ENCODE results near the gene CACNB2.
"Not testable (repeated sequence)": the region's sequence is repeated elsewhere in the genome, so short reads cannot be mapped to it uniquely, and the experiment has no call there.

Gene CACNB2

DNA sequence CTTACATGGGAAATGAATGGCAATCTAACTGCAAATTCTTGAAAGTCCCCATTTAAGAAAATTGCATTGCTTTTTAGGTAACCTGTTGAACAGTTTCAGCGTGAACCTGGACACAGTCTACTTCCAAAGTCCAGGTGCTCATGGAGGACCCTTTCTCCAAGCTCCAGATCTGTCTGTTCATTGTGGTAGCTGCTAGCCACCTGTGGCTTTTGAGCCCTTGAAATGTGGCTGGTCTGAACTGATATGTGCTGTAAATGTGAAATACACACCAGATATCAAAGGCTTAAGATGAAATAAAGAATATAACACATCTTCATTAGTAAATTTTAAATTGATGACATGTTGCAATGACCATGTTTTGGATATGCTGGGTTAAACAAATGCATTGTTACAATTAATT, 4.2 kb downstream of the CACNB2 start:
- H3K36me3 ChIP-seq (ENCODE audit: control insufficient read depth in 5 of 5, insufficient read depth in 5 of 5, low read length in 5 of 5) = no peaks in the 10 kb centered on the region
- H3K9ac ChIP-seq (ENCODE audit: low read length in 5 of 5) = no peak overlapping the region
- no peak overlapping the region for H3K4me3 ChIP-seq (ENCODE audit: low read depth in 1 of 5, low read length in 5 of 5)
- no peak overlapping the region for H3K27ac ChIP-seq (ENCODE audit: low read depth, low read length)
- H3K9me3 ChIP-seq (ENCODE audit: control insufficient read depth in 5 of 5, low read length in 5 of 5) = no peaks in the 10 kb centered on the region
- H3K4me1 ChIP-seq (ENCODE audit: control insufficient read depth in 5 of 5, insufficient read depth in 5 of 5, low read length in 5 of 5) = peaks cover 0 to 15% (median 13%) of the 10 kb centered on the region in 5 donors
- peaks cover 0 to 22% (median 7%) of the 10 kb centered on the region in 5 donors for H3K27me3 ChIP-seq (ENCODE audit: control insufficient read depth in 5 of 5, insufficient read depth in 4 of 5, low read length in 5 of 5)

DNA sequence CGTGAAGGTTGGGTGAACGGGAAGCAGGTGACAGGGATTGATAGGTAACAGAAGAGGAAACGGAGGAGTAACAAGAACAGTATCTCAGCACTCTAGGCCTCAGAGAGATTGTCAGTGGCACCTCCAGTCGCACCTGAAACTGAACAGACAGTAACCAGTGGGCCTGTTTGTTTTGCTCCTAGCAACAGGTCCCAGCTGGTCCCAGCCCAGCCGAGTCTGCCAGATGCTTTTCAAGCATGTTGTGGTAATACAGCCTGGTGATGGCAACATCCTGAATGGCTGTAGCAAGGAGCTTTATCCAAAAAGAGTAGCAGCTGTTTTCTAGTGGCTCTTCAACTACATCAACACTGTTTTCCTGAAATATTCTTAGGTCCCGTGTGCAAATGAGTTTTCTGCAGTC, 4.7 kb downstream of the CACNB2 start:
- Histone ChIP-seq H3K9me3 (ENCODE audit: control insufficient read depth in 5 of 5, low read length in 5 of 5) (no peaks in the 10 kb centered on the region), H3K27ac (ENCODE audit: low read depth, low read length) (no peak overlapping the region), H3K4me1 (ENCODE audit: control insufficient read depth in 5 of 5, insufficient read depth in 5 of 5, low read length in 5 of 5) (peaks cover 0 to 12% (median 10%) of the 10 kb centered on the region in 5 donors), H3K27me3 (ENCODE audit: control insufficient read depth in 5 of 5, insufficient read depth in 4 of 5, low read length in 5 of 5) (peaks cover 0 to 17% (median 3%) of the 10 kb centered on the region in 5 donors), H3K36me3 (ENCODE audit: control insufficient read depth in 5 of 5, insufficient read depth in 5 of 5, low read length in 5 of 5) (no peaks in the 10 kb centered on the region), H3K4me3 (ENCODE audit: low read depth in 1 of 5, low read length in 5 of 5) (no peak overlapping the region), H3K9ac (ENCODE audit: low read length in 5 of 5) (no peak overlapping the region)

DNA sequence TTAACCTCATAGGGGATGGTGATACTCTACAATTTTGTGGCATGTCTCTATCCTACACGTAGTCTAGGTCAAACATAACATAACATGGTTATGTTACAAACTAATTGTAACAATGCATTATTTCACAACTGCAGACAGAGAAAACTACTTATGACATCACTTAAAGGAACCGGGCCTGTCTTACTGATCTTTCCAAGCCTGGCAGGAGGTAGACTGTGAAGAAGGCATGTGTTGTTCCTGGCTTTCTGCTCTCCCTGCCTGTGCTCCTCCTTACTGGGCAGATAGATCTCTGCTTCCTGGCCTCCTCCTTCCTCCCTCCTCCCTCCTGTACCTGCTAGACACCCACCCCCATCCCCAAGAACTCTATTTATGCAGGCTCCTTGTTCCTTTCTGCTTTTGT, 5.4 kb downstream of the CACNB2 start:
- no peak overlapping the region for H3K9ac ChIP-seq (ENCODE audit: low read length in 5 of 5)
- peaks cover 0 to 7% (median 3%) of the 10 kb centered on the region in 5 donors for H3K4me1 ChIP-seq (ENCODE audit: control insufficient read depth in 5 of 5, insufficient read depth in 5 of 5, low read length in 5 of 5)
- peaks cover 0 to 11% (median 0%) of the 10 kb centered on the region in 5 donors for H3K27me3 ChIP-seq (ENCODE audit: control insufficient read depth in 5 of 5, insufficient read depth in 4 of 5, low read length in 5 of 5)
- H3K36me3 ChIP-seq (ENCODE audit: control insufficient read depth in 5 of 5, insufficient read depth in 5 of 5, low read length in 5 of 5) = no peaks in the 10 kb centered on the region
- H3K4me3 ChIP-seq (ENCODE audit: low read depth in 1 of 5, low read length in 5 of 5) = no peak overlapping the region
- H3K27ac ChIP-seq (ENCODE audit: low read depth, low read length) = no peak overlapping the region
- no peaks in the 10 kb centered on the region for H3K9me3 ChIP-seq (ENCODE audit: control insufficient read depth in 5 of 5, low read length in 5 of 5)

DNA sequence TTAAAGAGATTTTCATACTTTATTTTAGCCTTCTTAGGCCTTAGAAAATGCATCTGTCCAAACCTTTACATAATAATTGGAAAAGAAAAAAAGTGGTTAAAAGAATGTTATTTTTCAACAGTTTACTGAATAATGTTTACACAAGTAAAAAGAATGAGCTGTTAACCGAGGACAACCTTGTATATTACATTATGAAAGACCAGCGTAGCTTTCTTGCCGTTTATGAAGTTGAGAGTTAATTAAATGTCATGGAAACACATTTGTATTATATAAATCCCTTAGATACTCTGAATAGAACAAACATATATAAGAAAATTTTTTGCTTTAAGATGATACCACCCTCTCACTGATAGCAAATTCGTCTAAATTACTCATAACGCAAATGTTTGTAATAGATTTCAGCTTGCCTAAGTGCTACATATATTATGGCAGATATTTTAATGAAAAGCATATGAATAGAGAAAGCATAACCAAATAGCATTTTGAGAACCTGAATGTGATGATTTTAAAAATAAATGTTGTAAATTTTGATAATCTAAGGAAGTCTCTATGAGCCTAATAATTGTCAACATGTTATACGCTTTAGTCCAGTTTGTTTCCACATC, 9.1 kb downstream of the CACNB2 start:
- no peaks in the 10 kb centered on the region for H3K9me3 ChIP-seq (ENCODE audit: control insufficient read depth in 5 of 5, low read length in 5 of 5)
- peaks cover 0 to 3% (median 0%) of the 10 kb centered on the region in 5 donors for H3K27me3 ChIP-seq (ENCODE audit: control insufficient read depth in 5 of 5, insufficient read depth in 4 of 5, low read length in 5 of 5)
- H3K4me3 ChIP-seq (ENCODE audit: low read depth in 1 of 5, low read length in 5 of 5) = no peak overlapping the region
- no peaks in the 10 kb centered on the region for H3K4me1 ChIP-seq (ENCODE audit: control insufficient read depth in 5 of 5, insufficient read depth in 5 of 5, low read length in 5 of 5)
- H3K9ac ChIP-seq (ENCODE audit: low read length in 5 of 5) = no peak overlapping the region
- no peaks in the 10 kb centered on the region for H3K36me3 ChIP-seq (ENCODE audit: control insufficient read depth in 5 of 5, insufficient read depth in 5 of 5, low read length in 5 of 5)
- H3K27ac ChIP-seq (ENCODE audit: low read depth, low read length) = no peak overlapping the region

DNA sequence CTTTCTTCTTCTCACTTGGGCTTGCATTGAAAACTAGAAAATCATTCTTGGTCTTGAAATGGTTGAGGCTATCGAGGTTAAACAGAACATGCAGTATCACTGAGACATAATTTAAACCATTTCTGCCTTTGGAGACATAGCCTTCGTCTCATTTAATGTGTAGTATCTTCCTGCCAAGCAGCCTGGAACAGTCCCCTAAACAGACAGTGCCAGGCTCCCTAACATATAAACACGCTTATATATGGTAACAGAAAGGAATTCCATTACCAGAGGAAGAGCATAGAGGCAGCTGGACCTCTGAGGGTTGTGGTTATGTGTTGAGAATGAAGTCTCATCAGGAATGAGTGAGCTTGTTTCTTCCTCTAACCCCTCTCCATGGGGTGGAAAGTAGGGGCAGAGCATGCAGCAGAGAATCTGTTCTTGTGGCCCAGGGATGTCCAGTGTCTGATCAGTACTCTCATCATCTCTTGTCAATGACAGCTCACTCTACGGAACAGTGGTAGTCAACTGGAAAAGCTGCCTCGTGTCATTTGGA, 11.2 kb downstream of the CACNB2 start:
- no peak overlapping the region for H3K9ac ChIP-seq (ENCODE audit: low read length in 5 of 5)
- H3K9me3 ChIP-seq (ENCODE audit: control insufficient read depth in 5 of 5, low read length in 5 of 5) = peaks cover 0 to 3% (median 0%) of the 10 kb centered on the region in 5 donors
- no peak overlapping the region for H3K27ac ChIP-seq (ENCODE audit: low read depth, low read length)
- no peak overlapping the region for H3K4me3 ChIP-seq (ENCODE audit: low read depth in 1 of 5, low read length in 5 of 5)
- no peaks in the 10 kb centered on the region for H3K4me1 ChIP-seq (ENCODE audit: control insufficient read depth in 5 of 5, insufficient read depth in 5 of 5, low read length in 5 of 5)
- peaks cover 0 to 3% (median 0%) of the 10 kb centered on the region in 5 donors for H3K27me3 ChIP-seq (ENCODE audit: control insufficient read depth in 5 of 5, insufficient read depth in 4 of 5, low read length in 5 of 5)
- H3K36me3 ChIP-seq (ENCODE audit: control insufficient read depth in 5 of 5, insufficient read depth in 5 of 5, low read length in 5 of 5) = no peaks in the 10 kb centered on the region

DNA sequence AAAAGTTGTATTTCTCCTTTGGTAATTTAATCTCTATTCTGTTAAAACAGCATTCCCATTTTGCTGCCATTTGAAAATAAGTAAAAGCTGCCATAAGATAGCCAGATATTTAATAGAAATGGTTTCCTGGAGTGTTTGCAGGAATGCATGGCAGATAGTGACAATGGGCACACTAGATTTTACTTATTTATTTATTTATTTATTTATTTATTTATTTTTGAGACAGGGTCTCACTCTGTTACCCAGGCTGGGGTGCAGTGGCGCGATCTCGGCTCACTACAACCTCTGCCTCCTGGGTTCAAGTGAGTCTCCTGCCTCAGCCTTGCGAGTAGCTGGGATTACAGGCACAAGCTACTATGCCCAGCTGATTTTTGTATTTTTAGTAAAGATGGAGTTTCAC, 13.2 kb downstream of the CACNB2 start:
- not testable (repeated sequence) for H3K27ac ChIP-seq (ENCODE audit: low read depth, low read length); H3K4me3 ChIP-seq (ENCODE audit: low read depth in 1 of 5, low read length in 5 of 5)

DNA sequence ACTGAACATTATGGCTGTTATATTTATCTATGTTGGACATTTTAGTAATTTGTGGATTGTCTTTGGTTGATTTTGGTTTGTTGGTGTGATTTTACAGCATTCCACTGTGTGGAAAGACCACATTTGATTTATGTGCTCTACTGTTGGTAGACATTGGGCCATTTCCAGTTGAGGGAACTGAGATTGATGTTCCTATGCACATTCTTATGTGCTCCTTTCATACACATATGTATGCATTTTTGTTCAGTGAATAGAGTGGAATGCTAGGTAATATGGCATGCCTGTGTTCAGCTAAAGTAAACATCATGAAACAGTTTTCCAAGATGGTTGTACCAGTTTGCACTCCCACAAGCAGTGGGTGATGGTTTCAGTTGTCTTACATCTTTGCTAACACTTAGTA, 15.1 kb downstream of the CACNB2 start:
- Histone ChIP-seq H3K9me3 (ENCODE audit: control insufficient read depth in 5 of 5, low read length in 5 of 5) (peaks cover 0 to 3% (median 0%) of the 10 kb centered on the region in 5 donors), H3K4me1 (ENCODE audit: control insufficient read depth in 5 of 5, insufficient read depth in 5 of 5, low read length in 5 of 5) (peaks cover 0 to 8% (median 5%) of the 10 kb centered on the region in 5 donors), H3K9ac (ENCODE audit: low read length in 5 of 5) (no peak overlapping the region), H3K36me3 (ENCODE audit: control insufficient read depth in 5 of 5, insufficient read depth in 5 of 5, low read length in 5 of 5) (no peaks in the 10 kb centered on the region), H3K4me3 (ENCODE audit: low read depth in 1 of 5, low read length in 5 of 5) (no peak overlapping the region), H3K27ac (ENCODE audit: low read depth, low read length) (no peak overlapping the region), H3K27me3 (ENCODE audit: control insufficient read depth in 5 of 5, insufficient read depth in 4 of 5, low read length in 5 of 5) (peaks cover 0 to 3% (median 0%) of the 10 kb centered on the region in 5 donors)

More for the DNA sequence above, 13.2 kb downstream of the CACNB2 start:
- H3K36me3 ChIP-seq (ENCODE audit: control insufficient read depth in 5 of 5, insufficient read depth in 5 of 5, low read length in 5 of 5); H3K9me3 ChIP-seq (ENCODE audit: control insufficient read depth in 5 of 5, low read length in 5 of 5); H3K27me3 ChIP-seq (ENCODE audit: control insufficient read depth in 5 of 5, insufficient read depth in 4 of 5, low read length in 5 of 5); H3K9ac ChIP-seq (ENCODE audit: low read length in 5 of 5); H3K4me1 ChIP-seq (ENCODE audit: control insufficient read depth in 5 of 5, insufficient read depth in 5 of 5, low read length in 5 of 5): not testable (repeated sequence)

DNA sequence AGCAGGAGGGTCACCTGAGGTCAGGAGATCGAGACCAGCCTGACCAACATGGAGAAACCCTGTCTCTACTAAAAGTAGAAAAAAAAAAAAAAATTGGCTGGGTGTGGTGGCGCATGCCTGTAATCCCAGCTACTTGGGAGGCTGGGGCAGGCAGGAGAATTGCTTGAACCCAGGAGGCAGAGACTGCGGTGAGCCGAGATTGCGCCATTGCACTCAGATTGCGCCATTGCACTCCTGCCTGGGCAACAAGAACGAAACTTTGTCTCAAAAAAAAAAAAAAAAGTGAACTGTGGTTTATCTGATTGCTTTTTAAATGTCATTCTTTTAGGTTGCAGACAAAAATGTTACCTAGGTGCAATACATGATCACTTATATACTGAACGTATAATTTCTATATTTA, 16.6 kb downstream of the CACNB2 start:
- H3K4me3 ChIP-seq (ENCODE audit: low read depth in 1 of 5, low read length in 5 of 5); H3K9ac ChIP-seq (ENCODE audit: low read length in 5 of 5); H3K27me3 ChIP-seq (ENCODE audit: control insufficient read depth in 5 of 5, insufficient read depth in 4 of 5, low read length in 5 of 5); H3K4me1 ChIP-seq (ENCODE audit: control insufficient read depth in 5 of 5, insufficient read depth in 5 of 5, low read length in 5 of 5); H3K27ac ChIP-seq (ENCODE audit: low read depth, low read length); H3K36me3 ChIP-seq (ENCODE audit: control insufficient read depth in 5 of 5, insufficient read depth in 5 of 5, low read length in 5 of 5); H3K9me3 ChIP-seq (ENCODE audit: control insufficient read depth in 5 of 5, low read length in 5 of 5): not testable (repeated sequence)

DNA sequence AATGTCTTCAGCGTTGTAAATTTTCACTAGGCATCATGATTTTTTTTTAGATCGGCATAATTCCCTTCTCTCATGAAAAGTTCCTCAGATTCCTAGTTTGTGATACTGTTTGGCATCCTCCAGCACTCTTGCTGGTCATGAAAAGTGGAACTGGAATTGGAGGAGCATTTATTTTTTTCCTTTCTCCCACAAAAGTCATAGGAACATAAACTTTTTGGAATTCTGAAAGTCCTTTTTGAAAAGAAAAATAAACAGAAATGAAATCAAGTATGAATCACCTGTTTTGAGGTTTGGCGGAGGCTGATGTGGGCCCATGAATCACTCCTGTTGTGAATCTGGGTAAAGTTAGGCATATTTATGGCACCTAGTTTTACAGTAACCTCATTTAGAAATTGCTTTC, 17.7 kb downstream of the CACNB2 start:
- peaks cover 0 to 3% (median 0%) of the 10 kb centered on the region in 5 donors for H3K9me3 ChIP-seq (ENCODE audit: control insufficient read depth in 5 of 5, low read length in 5 of 5)
- no peaks in the 10 kb centered on the region for H3K36me3 ChIP-seq (ENCODE audit: control insufficient read depth in 5 of 5, insufficient read depth in 5 of 5, low read length in 5 of 5)
- no peak overlapping the region for H3K27ac ChIP-seq (ENCODE audit: low read depth, low read length)
- H3K9ac ChIP-seq (ENCODE audit: low read length in 5 of 5) = no peak overlapping the region
- H3K4me3 ChIP-seq (ENCODE audit: low read depth in 1 of 5, low read length in 5 of 5) = no peak overlapping the region
- H3K27me3 ChIP-seq (ENCODE audit: control insufficient read depth in 5 of 5, insufficient read depth in 4 of 5, low read length in 5 of 5) = no peaks in the 10 kb centered on the region
- H3K4me1 ChIP-seq (ENCODE audit: control insufficient read depth in 5 of 5, insufficient read depth in 5 of 5, low read length in 5 of 5) = peaks cover 0 to 8% (median 5%) of the 10 kb centered on the region in 5 donors

DNA sequence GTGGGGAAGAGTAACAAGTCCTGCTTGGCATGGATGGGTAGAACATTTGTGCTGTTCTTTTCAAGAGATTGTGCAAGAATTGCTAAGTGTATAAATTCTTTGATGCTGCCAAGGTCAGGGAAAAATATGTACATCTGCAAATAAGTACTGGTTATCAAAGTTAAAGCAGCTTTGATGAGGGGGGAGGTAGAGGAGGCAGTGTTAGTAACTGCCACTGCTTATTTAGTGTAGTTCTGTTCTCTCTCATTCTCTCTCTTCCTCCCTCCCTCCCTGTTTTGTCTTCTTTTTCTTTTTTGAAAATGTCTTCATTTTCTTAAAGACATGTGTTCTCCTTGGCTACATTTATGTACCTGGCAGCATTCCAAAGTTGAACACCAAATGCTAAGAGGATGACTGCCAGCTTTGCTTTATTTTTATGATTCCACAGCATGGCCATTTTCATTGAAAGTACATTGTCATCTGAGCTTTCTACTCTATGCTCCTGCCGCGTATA, 18.6 kb downstream of the CACNB2 start:
- H3K36me3 ChIP-seq (ENCODE audit: control insufficient read depth in 5 of 5, insufficient read depth in 5 of 5, low read length in 5 of 5) = no peaks in the 10 kb centered on the region
- peaks cover 0 to 3% (median 0%) of the 10 kb centered on the region in 5 donors for H3K9me3 ChIP-seq (ENCODE audit: control insufficient read depth in 5 of 5, low read length in 5 of 5)
- H3K4me1 ChIP-seq (ENCODE audit: control insufficient read depth in 5 of 5, insufficient read depth in 5 of 5, low read length in 5 of 5) = peaks cover 0 to 8% (median 5%) of the 10 kb centered on the region in 5 donors
- no peak overlapping the region for H3K4me3 ChIP-seq (ENCODE audit: low read depth in 1 of 5, low read length in 5 of 5)
- no peak overlapping the region for H3K27ac ChIP-seq (ENCODE audit: low read depth, low read length)
- no peak overlapping the region for H3K9ac ChIP-seq (ENCODE audit: low read length in 5 of 5)
- no peaks in the 10 kb centered on the region for H3K27me3 ChIP-seq (ENCODE audit: control insufficient read depth in 5 of 5, insufficient read depth in 4 of 5, low read length in 5 of 5)
